HG02852 (cell line): Measurements from ENCODE around the gene ASCC2.

Source experiments
- ATAC-seq: cut with Tn5 transposase; IDR thresholded peaks from one replicate; pipeline ENCODE4 v1.9.1; 2021; ENCODE audit warnings: mild to moderate bottlenecking, moderate library complexity; ENCODE audit not compliant: unreplicated experiment

ASCC2 gene

DNA sequence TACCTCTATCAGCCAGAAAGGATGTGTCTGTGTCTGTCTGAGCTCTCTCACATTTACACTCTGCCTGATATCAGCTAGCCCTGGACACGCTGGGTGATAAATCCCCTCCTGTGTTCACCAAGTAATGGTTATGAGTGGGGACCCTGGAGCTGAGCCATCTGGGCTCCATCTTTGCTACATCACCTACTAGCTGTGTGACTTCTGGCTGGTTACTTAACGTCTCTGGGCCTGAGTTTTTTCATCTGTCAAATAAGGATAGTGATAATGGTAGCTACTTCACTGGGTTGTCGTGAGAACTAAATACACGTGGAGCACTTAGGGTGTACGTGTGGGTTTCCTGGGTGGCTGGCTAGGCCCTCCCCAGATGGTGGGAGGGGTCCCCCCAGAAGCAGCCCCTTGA, 48.0 kb downstream of the ASCC2 start:
- ATAC-seq, result no peak

GRCh38 chr22:29788339-29789279, 49.5 kb downstream of the ASCC2 start:
- ATAC-seq, result no peak

DNA sequence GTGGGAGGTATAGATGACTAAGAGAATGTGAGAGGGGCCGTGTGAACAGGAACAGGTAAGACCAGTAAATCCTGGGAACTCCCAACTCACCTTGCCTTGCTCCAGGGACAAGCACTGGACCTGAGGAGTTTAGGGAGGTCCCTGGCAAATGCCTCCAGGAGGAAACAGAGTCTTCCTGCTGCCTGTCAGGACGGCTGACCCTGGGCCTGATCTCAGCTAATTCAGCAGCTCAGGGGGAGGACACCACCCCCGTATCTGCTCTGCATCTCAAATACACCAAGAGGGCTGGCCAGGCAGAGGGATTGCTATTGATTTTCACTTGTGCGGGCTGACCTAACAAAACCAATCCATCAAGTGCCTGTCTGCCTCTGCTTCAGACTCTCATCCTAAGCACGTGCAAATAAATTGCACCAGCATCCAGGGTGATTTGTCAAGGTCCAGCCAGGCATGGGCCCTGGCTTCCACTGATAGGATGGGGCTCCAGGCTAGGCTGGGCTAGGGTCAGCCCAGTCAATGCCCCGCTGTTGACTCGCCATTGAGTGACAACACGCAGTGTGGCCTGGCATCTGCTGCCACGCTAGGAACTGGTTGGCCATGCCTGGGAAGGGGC, 50.6 kb downstream of the ASCC2 start:
- no peak for ATAC-seq

GRCh38 chr22:29786031-29786430, 52.0 kb downstream of the ASCC2 start:
- no peak for ATAC-seq

GRCh38 chr22:29784451-29785361, 53.4 kb downstream of the ASCC2 start:
- no peak for ATAC-seq

DNA sequence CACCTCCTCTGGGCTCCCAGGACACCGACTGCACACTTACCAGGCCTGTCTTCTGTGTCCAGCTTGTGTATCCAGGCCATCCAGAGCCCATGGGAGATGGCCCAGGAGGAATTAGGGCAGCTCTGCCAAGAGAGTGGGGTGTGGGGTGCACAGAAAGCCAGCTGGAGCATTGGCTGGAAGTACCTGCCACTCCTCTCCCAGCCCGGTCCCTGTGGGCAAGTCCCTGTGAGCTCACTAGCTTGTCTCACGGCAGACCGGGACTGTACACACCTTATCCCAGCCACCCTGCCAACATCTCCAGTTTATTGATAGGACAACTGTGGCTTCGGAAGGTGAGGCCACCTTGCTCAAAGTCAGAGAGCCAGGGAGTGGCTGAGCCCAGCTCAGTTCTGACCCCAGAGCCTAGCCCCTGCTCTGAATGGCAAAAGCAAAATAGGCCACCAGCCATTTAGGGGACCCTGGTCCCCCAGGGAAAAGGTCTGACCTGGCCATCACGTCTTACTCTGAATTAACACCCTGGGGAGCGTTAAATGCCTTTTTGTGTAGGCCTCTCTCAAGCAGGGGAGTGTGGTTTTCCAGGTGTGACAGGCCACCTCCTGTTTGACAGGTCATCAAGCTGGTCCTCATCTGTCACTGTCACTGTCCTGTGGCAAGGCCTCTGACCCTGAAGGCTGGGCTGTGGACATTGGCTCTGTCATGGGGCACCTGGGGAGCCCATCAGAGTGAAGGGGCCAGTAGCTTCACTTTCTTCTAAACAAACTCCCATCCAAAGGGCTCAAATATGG, 55.8 kb downstream of the ASCC2 start:
- no peak for ATAC-seq

DNA sequence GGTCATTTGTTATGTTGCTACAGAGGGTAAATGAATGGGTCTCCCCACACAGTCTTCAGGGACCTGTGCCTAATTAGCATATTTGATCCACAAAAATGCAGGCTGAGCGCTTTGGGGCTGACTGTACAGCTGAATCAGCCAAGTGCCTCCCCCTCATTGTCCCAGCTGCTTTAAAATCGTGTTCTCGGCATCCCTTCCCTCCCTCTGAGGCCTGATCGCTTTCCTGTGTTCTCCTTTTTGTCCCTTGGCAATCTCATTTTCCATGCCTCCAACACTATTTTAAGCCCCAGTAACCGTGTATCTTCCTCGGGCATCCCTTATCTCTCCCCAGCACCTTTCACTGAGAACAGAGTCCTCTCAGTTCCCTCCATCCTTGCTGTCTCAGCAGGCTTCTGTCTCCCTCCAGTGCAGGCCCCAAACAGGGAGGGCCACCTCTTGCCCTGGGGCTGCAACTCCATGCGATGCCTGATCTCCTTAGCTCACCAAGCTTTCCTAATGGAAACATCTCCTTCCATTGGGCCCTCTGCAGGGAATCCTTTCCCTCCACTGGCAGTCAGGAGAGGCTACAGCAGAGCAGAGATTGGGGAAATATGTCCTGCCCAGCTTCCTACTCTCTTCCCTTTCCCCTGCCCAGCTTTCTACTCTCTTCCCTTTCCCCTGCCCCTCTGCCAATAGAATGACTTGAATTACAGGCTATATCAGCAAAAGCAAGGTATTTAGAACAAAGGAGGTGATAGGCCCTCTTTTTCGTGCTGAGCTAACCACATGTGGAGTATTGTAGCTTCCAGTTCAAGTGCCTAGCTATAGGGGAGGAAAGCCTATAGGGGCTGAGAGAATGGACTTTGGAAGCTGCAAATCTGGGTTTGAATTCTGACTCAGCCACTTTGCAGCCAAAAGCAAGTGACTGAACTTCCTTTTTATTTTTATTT, 57.1 kb downstream of the ASCC2 start:
- ATAC-seq, result no peak

DNA sequence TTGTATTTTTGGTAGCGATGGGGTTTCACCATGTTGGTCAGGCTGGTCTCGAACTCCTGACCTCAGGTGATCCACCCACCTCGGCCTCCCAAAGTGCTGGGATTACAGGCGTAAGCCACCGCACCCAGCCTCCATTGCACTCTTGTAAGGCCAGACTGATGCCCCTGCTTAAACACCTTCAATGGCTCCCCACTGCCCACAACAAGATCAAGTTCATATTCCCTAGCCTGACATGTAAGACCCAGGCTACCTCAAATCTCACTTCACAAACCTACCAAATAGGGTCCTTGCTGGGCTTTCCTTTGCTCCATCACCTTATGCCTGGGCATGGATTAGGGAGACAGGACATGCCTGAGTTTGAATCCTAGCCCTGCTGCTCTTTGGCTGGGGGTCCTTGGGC, 57.9 kb downstream of the ASCC2 start:
- ATAC-seq, result no peak

DNA sequence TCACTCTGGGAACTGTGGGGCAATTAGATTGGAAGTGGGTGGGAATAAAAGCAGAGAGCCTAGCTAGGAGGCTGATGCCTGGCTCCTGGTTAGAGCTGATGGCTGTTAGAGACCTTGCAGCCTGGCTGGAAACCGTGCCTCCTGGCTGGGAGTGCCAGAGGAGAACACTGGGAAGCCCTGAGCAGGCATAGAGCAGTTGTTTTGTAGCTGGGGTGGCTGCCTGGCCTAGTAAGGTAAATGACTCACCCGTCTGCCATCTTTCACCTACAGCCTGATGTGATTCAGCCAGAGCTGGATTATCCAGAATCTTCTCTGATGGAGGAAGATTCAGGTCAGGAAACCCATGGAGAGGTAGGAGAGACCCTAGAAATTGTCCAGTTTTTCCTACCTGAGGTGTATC, 64.8 kb downstream of the ASCC2 start:
- ATAC-seq, result no peak

- ATAC-seq, result no peak
These were observed 65.9 kb downstream of the ASCC2 start for GRCh38 chr22:29772170-29772641.

DNA sequence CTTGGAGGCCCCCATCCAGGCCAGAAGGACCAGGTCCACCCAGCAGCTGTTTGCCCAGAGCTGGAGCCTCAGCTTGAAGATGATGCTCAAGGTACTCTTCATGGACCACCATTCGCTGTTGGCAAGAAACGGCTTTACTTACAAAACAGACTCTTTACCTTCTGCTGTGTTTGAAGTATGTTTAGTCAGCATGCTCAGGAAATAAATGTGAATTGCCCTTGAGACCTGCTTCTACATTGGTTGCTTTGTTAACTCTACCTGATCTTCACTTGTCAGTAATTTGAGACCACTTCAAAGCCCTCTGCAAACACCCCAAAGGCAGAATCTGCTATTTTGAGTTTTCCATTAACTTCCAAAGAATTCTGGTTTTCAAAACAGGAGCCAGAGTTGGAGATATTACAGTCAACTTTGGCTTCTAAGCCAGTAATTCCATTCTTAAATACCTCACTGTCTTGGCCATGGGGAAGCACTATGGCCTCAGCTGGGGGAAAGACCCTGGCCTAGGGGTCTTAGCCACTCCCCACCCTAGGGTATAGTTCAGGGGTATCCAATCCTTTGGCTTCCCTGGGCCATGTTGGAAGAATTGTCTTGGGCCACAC, 68.3 kb downstream of the ASCC2 start:
- ATAC-seq, result no peak

GRCh38 chr22:29768052-29768693, 69.9 kb downstream of the ASCC2 start:
- ATAC-seq, result no peak

DNA sequence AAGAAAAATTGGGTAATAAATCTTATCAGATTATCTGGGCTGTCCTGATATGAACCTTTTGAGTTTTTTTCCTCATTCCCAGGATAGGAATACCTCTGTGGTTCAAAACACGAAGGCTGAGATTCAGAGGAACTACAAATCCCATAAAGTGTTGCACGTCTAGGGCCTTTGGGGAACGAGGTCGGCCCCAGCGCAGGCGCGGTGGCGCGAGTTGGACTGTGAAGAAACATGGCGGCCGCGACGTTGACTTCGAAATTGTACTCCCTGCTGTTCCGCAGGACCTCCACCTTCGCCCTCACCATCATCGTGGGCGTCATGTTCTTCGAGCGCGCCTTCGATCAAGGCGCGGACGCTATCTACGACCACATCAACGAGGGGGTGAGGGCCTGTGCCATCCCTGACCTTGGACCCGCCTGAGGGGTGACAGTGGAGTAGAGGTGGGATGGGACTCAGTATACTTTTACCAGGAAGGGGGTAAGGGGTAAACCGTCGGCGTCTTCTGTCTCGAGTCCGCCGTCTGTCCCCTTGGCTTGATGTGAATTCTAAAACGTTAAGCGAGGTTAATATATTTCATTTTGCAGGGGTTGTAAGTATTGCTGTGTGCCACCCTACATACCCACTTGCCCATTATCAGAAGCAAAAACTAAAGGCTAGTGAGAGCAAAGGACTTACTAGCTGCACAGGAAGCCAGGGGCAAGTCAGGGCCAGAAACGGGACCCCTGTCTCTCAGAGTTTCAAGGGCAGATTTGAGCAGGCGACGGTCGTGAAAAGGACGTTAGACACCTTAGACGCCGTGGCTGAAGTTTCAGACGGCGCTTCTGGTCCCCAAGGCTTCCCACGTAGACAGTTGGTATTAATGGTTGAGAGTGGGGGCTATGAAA, 70.7 kb downstream of the ASCC2 start, which contains the start of gene UQCR10:
Gene UQCR10, plus strand, starts transcription at position 199 of the 881 bp plus-strand sequence. Its CDS starts 30 bp downstream, at position 229.
- peak; percentile 71 for ATAC-seq

- ATAC-seq, result peak; percentile 83
These were observed 71.4 kb downstream of the ASCC2 start, which contains the start of gene ZMAT5 for GRCh38 chr22:29766632-29767170. Gene ZMAT5 (minus strand): TSS chr22:29767007. CDS start chr22:29748544, 18,463 bp downstream.

DNA sequence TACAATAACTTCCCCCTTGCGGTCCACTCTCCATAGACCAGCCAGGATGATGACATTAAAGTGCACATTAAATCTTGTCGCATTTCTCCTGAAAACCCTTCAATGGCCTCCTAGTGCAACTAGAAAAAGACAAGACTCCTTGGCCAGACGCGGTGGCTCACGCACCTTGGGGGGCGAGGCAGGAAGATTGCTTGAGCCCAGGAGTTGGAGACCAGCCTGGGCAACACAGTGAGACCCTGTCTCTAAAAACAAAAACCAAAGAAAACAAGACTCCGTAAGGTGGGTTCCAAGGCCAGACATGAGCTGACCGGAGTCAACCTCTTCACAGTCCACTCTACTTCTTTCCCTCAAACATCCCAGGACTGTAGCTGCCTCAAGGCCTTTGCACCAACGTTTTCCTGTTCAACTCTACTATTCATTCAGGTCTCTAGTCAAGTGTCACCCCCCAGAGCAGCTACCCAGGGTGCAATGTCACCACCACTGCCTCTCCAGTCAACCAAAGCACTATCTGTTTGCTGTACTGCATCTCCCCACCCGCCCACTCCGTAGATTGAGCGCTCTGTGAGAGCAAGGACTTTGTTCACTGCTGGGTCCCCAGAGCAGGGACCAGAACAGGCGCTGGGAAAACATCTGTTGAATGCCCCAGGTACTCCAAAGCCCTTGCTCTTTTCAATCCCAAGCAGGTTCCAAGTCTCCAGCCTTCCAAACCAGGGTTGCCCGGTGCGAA, 72.0 kb downstream of the ASCC2 start:
- ATAC-seq, result peak; percentile 8

GRCh38 chr22:29762263-29762662, 75.8 kb downstream of the ASCC2 start:
- no peak for ATAC-seq
